Uterus (tissue), 2 donors: ENCODE data around the gene NPC2.
A peak's percentile ranks its signal among the peaks of the same experiment; 100 is the strongest.

ENCODE experiments used
- CTCF ChIP-seq, 4 experiments: fragments of 200-600 bp in 2 of 4; fragments of 450-650 bp in 2 of 4; sonication (generic) in 2 of 4; IDR thresholded peaks; one replicate each; pipeline ENCODE4 v1.5.1; 2016 to 2019; ENCODE audit warnings: antibody characterized with exemption in 4 of 4, mild to moderate bottlenecking in 2 of 4, moderate library complexity in 1 of 4
- POLR2A ChIP-seq, 2 donors: fragments of 450-650 bp; IDR thresholded peaks; one replicate each; pipeline ENCODE4 v1.6.1; 2016; ENCODE audit warnings: antibody characterized with exemption in 2 of 2, mild to moderate bottlenecking in 1 of 2, moderate library complexity in 1 of 2

- TF ChIP-seq CTCF (IDR thresholded peaks at IDR 0.05): peak in 1 of 4 experiments; percentile 13
- no peak for TF ChIP-seq POLR2A (IDR thresholded peaks at IDR 0.05)
Observed at GRCh38 chr14:74491956-74492775, 939 bp downstream of the NPC2 start.
